ENCODE measurements around the gene NMT1. TPM values are rescaled to one million over a fixed set of nuclear protein-coding genes. Genes with fewer than 3 reads are reported as not detected.

Gene NMT1
- total RNA-seq, 4 donors from 2014 or later: 63.5 to 129 (median 69.1) TPM

- no peak for ATAC-seq
- 87 to 100% methylated on average over 1 to 16 of the region's 20 CpGs for WGBS, 2 donors (ENCODE audit: low coverage in 1 of 2)
- H3K36me3 ChIP-seq: peaks cover 0 to 82% of the 10 kb centered on the region in 2 donors
Observed at GRCh38 chr17:45117848-45118646, 56.9 kb downstream of the NMT1 start.

DNA sequence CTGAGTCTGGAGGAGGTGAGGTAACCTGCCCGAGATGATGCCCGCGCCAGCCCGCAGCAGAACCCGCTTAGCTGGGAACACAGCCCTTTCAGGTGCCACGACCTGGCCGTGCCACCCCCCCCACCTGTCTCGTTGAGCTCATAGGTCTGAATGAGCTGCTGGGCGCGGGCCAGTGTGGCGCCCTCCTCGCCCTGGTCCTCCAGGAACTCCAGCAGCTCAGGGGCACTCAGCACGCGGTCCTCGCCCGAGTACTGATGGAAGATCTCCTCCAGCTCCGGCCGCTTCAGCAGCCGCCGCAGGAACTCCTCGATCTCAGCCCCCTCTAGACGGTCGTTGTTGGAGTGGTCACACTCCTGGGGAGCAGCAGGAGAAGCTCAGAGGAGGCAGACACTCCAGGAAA is 57.6 kb downstream of the NMT1 start:
- H3K27me3 ChIP-seq: no peaks in the 10 kb centered on the region
- no peak overlapping the region for H3K27ac ChIP-seq
- WGBS, 2 donors (ENCODE audit: low coverage in 1 of 2): 96% methylated on average over 5 of the region's 23 CpGs; no CpG with 5 or more reads in 1 of the 2 donors
- ATAC-seq: no peak
- TF ChIP-seq, protein P1, sequence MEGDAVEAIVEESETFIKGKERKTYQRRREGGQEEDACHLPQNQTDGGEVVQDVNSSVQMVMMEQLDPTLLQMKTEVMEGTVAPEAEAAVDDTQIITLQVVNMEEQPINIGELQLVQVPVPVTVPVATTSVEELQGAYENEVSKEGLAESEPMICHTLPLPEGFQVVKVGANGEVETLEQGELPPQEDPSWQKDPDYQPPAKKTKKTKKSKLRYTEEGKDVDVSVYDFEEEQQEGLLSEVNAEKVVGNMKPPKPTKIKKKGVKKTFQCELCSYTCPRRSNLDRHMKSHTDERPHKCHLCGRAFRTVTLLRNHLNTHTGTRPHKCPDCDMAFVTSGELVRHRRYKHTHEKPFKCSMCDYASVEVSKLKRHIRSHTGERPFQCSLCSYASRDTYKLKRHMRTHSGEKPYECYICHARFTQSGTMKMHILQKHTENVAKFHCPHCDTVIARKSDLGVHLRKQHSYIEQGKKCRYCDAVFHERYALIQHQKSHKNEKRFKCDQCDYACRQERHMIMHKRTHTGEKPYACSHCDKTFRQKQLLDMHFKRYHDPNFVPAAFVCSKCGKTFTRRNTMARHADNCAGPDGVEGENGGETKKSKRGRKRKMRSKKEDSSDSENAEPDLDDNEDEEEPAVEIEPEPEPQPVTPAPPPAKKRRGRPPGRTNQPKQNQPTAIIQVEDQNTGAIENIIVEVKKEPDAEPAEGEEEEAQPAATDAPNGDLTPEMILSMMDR (IDR thresholded peaks at IDR 0.05): no peak
- TF ChIP-seq POLR2A (IDR thresholded peaks at IDR 0.05) (no peak), POLR2AphosphoS5 (IDR thresholded peaks at IDR 0.05) (no peak), EP300 (IDR thresholded peaks at IDR 0.05) (no peak)
- H3K9me3 ChIP-seq: no peaks in the 10 kb centered on the region
- H3K36me3 ChIP-seq: peaks cover 0 to 76% of the 10 kb centered on the region in 2 donors
- no peak overlapping the region for H3K4me3 ChIP-seq
- peaks cover 0 to 28% (median 4%) of the 10 kb centered on the region in 3 donors for H3K4me1 ChIP-seq

More at GRCh38 chr17:45117848-45118646, 56.9 kb downstream of the NMT1 start:
- Histone ChIP-seq H3K27me3 (no peaks in the 10 kb centered on the region), H3K9me3 (no peaks in the 10 kb centered on the region), H3K4me3 (no peak overlapping the region), H3K4me1 (peaks cover 0 to 23% (median 0%) of the 10 kb centered on the region in 3 donors), H3K27ac (no peak overlapping the region)
- TF ChIP-seq EP300 (IDR thresholded peaks at IDR 0.05) (no peak), POLR2AphosphoS5 (IDR thresholded peaks at IDR 0.05) (no peak), POLR2A (IDR thresholded peaks at IDR 0.05) (no peak)
- TF ChIP-seq, protein P1 (IDR thresholded peaks at IDR 0.05): no peak

GRCh38 chr17:45119964-45120363 is 58.8 kb downstream of the NMT1 start:
- no peak for TF ChIP-seq POLR2A (IDR thresholded peaks at IDR 0.05)
- TF ChIP-seq POLR2AphosphoS5 (IDR thresholded peaks at IDR 0.05): no peak
- TF ChIP-seq EP300 (IDR thresholded peaks at IDR 0.05): no peak
- no peak overlapping the region for H3K4me3 ChIP-seq
- peaks cover 0 to 41% (median 15%) of the 10 kb centered on the region in 3 donors for H3K4me1 ChIP-seq
- no peak overlapping the region for H3K27ac ChIP-seq
- no peaks in the 10 kb centered on the region for H3K9me3 ChIP-seq
- 60% methylated on average over 1 of the region's 8 CpGs; no CpG with 5 or more reads in 1 of the 2 donors for WGBS, 2 donors (ENCODE audit: low coverage in 1 of 2)
- H3K36me3 ChIP-seq: peaks cover 0 to 63% of the 10 kb centered on the region in 2 donors
- ATAC-seq: no peak
- H3K27me3 ChIP-seq: no peaks in the 10 kb centered on the region

- peaks cover 0 to 57% of the 10 kb centered on the region in 2 donors for H3K36me3 ChIP-seq
- H3K4me3 ChIP-seq: no peak overlapping the region
- H3K4me1 ChIP-seq: peaks cover 0 to 46% (median 15%) of the 10 kb centered on the region in 3 donors
- TF ChIP-seq POLR2A (IDR thresholded peaks at IDR 0.05): no peak
- no peak for TF ChIP-seq POLR2AphosphoS5 (IDR thresholded peaks at IDR 0.05)
- TF ChIP-seq, protein P1 (IDR thresholded peaks at IDR 0.05): no peak
- TF ChIP-seq EP300 (IDR thresholded peaks at IDR 0.05): no peak
- ATAC-seq: no peak
- H3K9me3 ChIP-seq: no peaks in the 10 kb centered on the region
- no peak overlapping the region for H3K27ac ChIP-seq
- WGBS, 2 donors (ENCODE audit: low coverage in 1 of 2): no CpG with 5 or more reads among the region's 22 CpGs
- no peaks in the 10 kb centered on the region for H3K27me3 ChIP-seq
Observed at GRCh38 chr17:45120558-45120957, 59.4 kb downstream of the NMT1 start.

DNA sequence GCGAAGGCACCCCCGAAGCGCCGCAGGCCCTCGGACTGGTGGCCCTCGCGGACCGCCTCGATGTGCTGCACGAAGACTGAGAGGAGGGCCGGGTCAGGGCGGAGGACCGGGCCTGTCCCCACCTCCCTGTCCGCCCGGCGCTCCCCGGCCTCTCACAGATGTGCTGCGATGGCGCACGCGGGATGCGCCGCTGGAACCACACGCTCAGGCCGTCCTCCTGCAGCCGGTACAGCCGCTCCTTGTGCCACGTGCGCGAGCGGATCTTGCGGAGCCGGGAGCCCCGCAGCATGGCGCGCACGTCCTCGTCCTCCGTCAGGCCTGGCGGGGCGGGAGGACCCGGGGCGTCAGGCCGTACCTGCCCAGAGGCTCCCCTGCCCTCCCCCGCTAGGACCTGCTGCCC is 59.9 kb downstream of the NMT1 start:
- no peak overlapping the region for H3K27ac ChIP-seq
- TF ChIP-seq POLR2A (IDR thresholded peaks at IDR 0.05) (no peak), POLR2AphosphoS5 (IDR thresholded peaks at IDR 0.05) (no peak), EP300 (IDR thresholded peaks at IDR 0.05) (no peak)
- TF ChIP-seq, protein P1 (IDR thresholded peaks at IDR 0.05): no peak
- H3K9me3 ChIP-seq: no peaks in the 10 kb centered on the region
- no peaks in the 10 kb centered on the region for H3K27me3 ChIP-seq
- H3K4me1 ChIP-seq: peaks cover 0 to 46% (median 15%) of the 10 kb centered on the region in 3 donors
- H3K4me3 ChIP-seq: no peak overlapping the region
- 80% methylated on average over 1 of the region's 45 CpGs; no CpG with 5 or more reads in 1 of the 2 donors for WGBS, 2 donors (ENCODE audit: low coverage in 1 of 2)
- peaks cover 0 to 52% of the 10 kb centered on the region in 2 donors for H3K36me3 ChIP-seq
- ATAC-seq: no peak
